Measurements from ENCODE around the gene PKIB. TPM values are rescaled to one million over a fixed set of nuclear protein-coding genes. Genes with fewer than 3 reads are reported as not detected.

The PKIB gene
- total and polyA plus RNA-seq, 10 of the 15 experiments (the other 5 are each of a cell fraction or from before 2014, with no cell fraction given): 0.20 to 1.8 (median 0.87) TPM

DNA sequence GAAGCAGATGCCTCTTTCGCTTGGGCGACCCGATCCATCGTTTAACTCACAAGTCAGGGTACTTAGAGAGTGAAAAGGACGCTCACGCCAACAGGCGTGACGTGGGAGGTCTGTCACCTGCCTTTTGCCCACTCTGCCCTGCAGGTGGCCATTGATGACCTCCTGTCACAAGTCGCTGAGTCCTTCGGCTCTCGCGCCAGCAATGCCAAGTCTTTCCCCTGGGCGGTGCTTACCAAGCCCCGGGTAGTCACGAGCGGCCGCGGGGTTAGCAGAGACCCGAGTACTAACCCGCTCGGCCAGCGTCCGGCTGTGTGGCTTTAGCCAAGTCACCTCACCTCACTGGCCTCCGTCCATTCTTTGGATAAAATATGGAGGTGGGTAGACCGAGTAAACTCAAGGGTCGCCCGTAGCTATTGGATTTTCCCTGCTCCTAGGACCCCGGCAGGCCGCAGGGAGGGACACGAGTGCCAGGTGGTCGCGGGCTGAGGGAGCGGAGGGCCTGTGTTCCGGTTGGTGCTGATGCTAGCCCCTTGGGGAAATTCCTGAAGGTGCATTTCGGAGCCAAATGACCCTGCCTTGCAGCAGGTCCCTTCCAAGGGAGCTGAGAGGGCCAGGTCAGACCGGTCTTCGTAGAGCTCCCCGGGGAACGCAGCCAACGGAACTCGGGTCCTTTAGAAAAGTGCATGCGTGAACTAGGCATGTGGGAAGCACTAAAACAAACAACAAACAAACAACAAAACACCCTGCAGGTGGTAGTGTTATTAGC, 668 bp downstream of the PKIB start:
- ChIA-PET CTCF (interaction anchor here (0.8 to 2.9 kb wide), 16 partner anchors 8 to 228 kb away, joined by 3 to 46 read pairs (median 4); no protein-coding TSS in a partner anchor), SMC1A (ENCODE audit: uncharacterized antibody, unreplicated experiment) (interaction anchor here (0.7 to 5.9 kb wide), 13 partner anchors 9 to 139 kb away, joined by 3 to 61 read pairs (median 5); partner anchors contain the start of gene SERINC1), RAD21 (ENCODE audit: unreplicated experiment) (interaction anchor here (0.7 to 4.2 kb wide), 17 partner anchors 8 to 228 kb away, joined by 3 to 53 read pairs (median 4); no protein-coding TSS in a partner anchor), POLR2A (interaction anchor here (0.7 to 0.9 kb wide), 3 partner anchors 98 to 119 kb away, joined by 3 read pairs; no protein-coding TSS in a partner anchor)
- FAIRE-seq (no peak), DNase-seq (ENCODE audit: low read depth, low spot score) (no peak), ATAC-seq (peak; percentile 74)
- Histone ChIP-seq H2AFZ (ENCODE audit: control insufficient read depth, low read depth, low read length) (no peak overlapping the region), H3K79me2 (ENCODE audit: control insufficient read depth, insufficient read depth, low read length) (no peaks in the 10 kb centered on the region), H3K4me3 (peak overlapping the region; percentile 50; the same call in 1 of the 2 replicates), H3K9me3 (replicated peaks; ENCODE audit: control insufficient read depth, insufficient read depth, low read length) (no peaks in the 10 kb centered on the region), H3K4me1 (ENCODE audit: control insufficient read depth, insufficient read depth, low read length) (peaks cover 5% of the 10 kb centered on the region), H3K4me2 (ENCODE audit: control insufficient read depth, insufficient read depth) (peak overlapping the region; percentile 91), H4K20me1 (ENCODE audit: control insufficient read depth, insufficient read depth) (no peaks in the 10 kb centered on the region; the same call in 1 of the 2 replicates), H3K27me3 (replicated peaks in 1 of 2; ENCODE audit: control insufficient read depth in 2 of 2, insufficient read depth in 2 of 2, low read length in 1 of 2) (peaks cover 8 to 17% of the 10 kb centered on the region in 2 experiments), H3K36me3 (ENCODE audit: control insufficient read depth in 2 of 2, insufficient read depth in 2 of 2, low read length in 1 of 2) (no peaks in the 10 kb centered on the region), H3K27ac (ENCODE audit: control insufficient read depth, insufficient read depth) (no peak overlapping the region), H3K9ac (ENCODE audit: control insufficient read depth, insufficient read depth, low read length) (no peak overlapping the region)
- TF ChIP-seq CREM (IDR thresholded peaks at IDR 0.05; ENCODE audit: low read depth): no peak
- peak in 1 of 2 experiments; percentile 5; a peak in 1 of 4 replicates for TF ChIP-seq BHLHE40 (IDR thresholded peaks at IDR 0.05; ENCODE audit: borderline replicate concordance in 1 of 2, low read depth in 2 of 2, low read length in 1 of 2)
- intact Hi-C loops (cut with micrococcal nuclease; ENCODE audit: unreplicated experiment) (loop anchor here (5.0 kb wide), 2 partner anchors 116 to 119 kb away; no protein-coding TSS in a partner anchor), in situ Hi-C loops (cut with MboI) (no loop called here)
- 1% methylated on average over 40 of the region's 42 CpGs for WGBS (ENCODE audit: insufficient coverage, insufficient replicate concordance, low lambda C conversion rate, missing lambda C conversion rate)
- no TSS peak for BruUV-seq (replicated peaks)

DNA sequence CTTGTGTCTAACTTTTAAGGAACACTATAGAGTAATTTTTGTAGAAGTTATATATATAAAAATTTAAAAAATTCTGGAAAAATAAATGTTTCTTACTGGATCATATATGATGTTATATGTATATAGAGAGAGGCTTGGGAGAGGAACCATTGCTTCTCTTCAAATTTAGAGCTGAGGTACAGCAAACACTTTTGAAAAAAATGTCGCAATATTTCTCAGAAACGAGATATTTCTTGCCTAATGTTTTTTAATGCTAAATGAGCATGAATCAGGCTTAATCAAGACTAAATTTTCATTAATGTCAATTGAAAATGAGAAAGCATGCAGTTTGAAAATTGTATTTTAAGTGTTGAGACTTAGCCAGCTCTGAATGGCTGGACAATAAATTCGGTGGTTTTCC, 2.6 kb downstream of the PKIB start:
- H3K9me3 ChIP-seq (replicated peaks; ENCODE audit: control insufficient read depth, insufficient read depth, low read length): no peaks in the 10 kb centered on the region
- ChIA-PET SMC1A (ENCODE audit: uncharacterized antibody, unreplicated experiment) (interaction anchor here (0.7 to 5.9 kb wide), 3 partner anchors 19 to 116 kb away, joined by 3 to 61 read pairs (median 3); no protein-coding TSS in a partner anchor), POLR2A (interaction anchor here (1.0 kb wide), 1 partner anchor 50 kb away, joined by 3 read pairs; no protein-coding TSS in a partner anchor), RAD21 (ENCODE audit: unreplicated experiment) (interaction anchor here (1.5 kb wide), 1 partner anchor 55 kb away, joined by 3 read pairs; no protein-coding TSS in a partner anchor), CTCF (interaction anchor here (1.2 to 1.8 kb wide), 2 partner anchors 114 to 115 kb away, joined by 3 to 4 read pairs; no protein-coding TSS in a partner anchor)
- H3K4me2 ChIP-seq (ENCODE audit: control insufficient read depth, insufficient read depth): no peak overlapping the region
- H2AFZ ChIP-seq (ENCODE audit: control insufficient read depth, low read depth, low read length): no peak overlapping the region
- no peaks in the 10 kb centered on the region for H3K79me2 ChIP-seq (ENCODE audit: control insufficient read depth, insufficient read depth, low read length)
- no peak for ATAC-seq
- BruUV-seq (replicated peaks): no TSS peak
- no peak for DNase-seq (ENCODE audit: low read depth, low spot score)
- intact Hi-C loops (cut with micrococcal nuclease; ENCODE audit: unreplicated experiment) (loop anchor here (5.0 kb wide), 2 partner anchors 114 to 121 kb away; no protein-coding TSS in a partner anchor), in situ Hi-C loops (cut with MboI) (no loop called here)
- no peak overlapping the region for H3K4me3 ChIP-seq
- WGBS (ENCODE audit: insufficient coverage, insufficient replicate concordance, low lambda C conversion rate, missing lambda C conversion rate): 26% methylated on average over 3 of the region's 3 CpGs
- H3K4me1 ChIP-seq (ENCODE audit: control insufficient read depth, insufficient read depth, low read length): peaks cover 5% of the 10 kb centered on the region
- no peak overlapping the region for H3K9ac ChIP-seq (ENCODE audit: control insufficient read depth, insufficient read depth, low read length)
- peaks cover 8 to 17% of the 10 kb centered on the region in 2 experiments for H3K27me3 ChIP-seq (replicated peaks in 1 of 2; ENCODE audit: control insufficient read depth in 2 of 2, insufficient read depth in 2 of 2, low read length in 1 of 2)
- no peaks in the 10 kb centered on the region; the same call in 1 of the 2 replicates for H4K20me1 ChIP-seq (ENCODE audit: control insufficient read depth, insufficient read depth)
- H3K27ac ChIP-seq (ENCODE audit: control insufficient read depth, insufficient read depth): no peak overlapping the region
- no peaks in the 10 kb centered on the region for H3K36me3 ChIP-seq (ENCODE audit: control insufficient read depth in 2 of 2, insufficient read depth in 2 of 2, low read length in 1 of 2)
- no peak for FAIRE-seq
- TF ChIP-seq, protein P1, sequence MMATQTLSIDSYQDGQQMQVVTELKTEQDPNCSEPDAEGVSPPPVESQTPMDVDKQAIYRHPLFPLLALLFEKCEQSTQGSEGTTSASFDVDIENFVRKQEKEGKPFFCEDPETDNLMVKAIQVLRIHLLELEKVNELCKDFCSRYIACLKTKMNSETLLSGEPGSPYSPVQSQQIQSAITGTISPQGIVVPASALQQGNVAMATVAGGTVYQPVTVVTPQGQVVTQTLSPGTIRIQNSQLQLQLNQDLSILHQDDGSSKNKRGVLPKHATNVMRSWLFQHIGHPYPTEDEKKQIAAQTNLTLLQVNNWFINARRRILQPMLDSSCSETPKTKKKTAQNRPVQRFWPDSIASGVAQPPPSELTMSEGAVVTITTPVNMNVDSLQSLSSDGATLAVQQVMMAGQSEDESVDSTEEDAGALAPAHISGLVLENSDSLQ (IDR thresholded peaks at IDR 0.05): no peak
- TF ChIP-seq RUNX3 (IDR thresholded peaks at IDR 0.05; ENCODE audit: low read length) (no peak), RELA (IDR thresholded peaks at IDR 0.05; ENCODE audit: borderline replicate concordance, partially characterized antibody) (no peak), SMARCA5 (IDR thresholded peaks at IDR 0.05) (no peak), FOXK2 (IDR thresholded peaks at IDR 0.05) (no peak), ATF7 (IDR thresholded peaks at IDR 0.05; ENCODE audit: low read depth) (no peak), TAF1 (IDR thresholded peaks at IDR 0.05; ENCODE audit: borderline replicate concordance, low read depth, low read length) (no peak), MTA2 (IDR thresholded peaks at IDR 0.05; ENCODE audit: low read depth) (no peak)
- TF ChIP-seq, protein P2, sequence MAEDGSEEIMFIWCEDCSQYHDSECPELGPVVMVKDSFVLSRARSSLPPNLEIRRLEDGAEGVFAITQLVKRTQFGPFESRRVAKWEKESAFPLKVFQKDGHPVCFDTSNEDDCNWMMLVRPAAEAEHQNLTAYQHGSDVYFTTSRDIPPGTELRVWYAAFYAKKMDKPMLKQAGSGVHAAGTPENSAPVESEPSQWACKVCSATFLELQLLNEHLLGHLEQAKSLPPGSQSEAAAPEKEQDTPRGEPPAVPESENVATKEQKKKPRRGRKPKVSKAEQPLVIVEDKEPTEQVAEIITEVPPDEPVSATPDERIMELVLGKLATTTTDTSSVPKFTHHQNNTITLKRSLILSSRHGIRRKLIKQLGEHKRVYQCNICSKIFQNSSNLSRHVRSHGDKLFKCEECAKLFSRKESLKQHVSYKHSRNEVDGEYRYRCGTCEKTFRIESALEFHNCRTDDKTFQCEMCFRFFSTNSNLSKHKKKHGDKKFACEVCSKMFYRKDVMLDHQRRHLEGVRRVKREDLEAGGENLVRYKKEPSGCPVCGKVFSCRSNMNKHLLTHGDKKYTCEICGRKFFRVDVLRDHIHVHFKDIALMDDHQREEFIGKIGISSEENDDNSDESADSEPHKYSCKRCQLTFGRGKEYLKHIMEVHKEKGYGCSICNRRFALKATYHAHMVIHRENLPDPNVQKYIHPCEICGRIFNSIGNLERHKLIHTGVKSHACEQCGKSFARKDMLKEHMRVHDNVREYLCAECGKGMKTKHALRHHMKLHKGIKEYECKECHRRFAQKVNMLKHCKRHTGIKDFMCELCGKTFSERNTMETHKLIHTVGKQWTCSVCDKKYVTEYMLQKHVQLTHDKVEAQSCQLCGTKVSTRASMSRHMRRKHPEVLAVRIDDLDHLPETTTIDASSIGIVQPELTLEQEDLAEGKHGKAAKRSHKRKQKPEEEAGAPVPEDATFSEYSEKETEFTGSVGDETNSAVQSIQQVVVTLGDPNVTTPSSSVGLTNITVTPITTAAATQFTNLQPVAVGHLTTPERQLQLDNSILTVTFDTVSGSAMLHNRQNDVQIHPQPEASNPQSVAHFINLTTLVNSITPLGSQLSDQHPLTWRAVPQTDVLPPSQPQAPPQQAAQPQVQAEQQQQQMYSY (CRISPR knock-in tag; IDR thresholded peaks at IDR 0.05): no peak

Measured in GM12878 (cell line).